Measurements from ENCODE around the gene RNF180. TPM values are rescaled to one million over a fixed set of nuclear protein-coding genes. Genes with fewer than 3 reads are reported as not detected.

RNF180 gene
- total RNA-seq, 2 experiments from 2014 or later, result not detected

- H3K4me3 ChIP-seq (ENCODE audit: low read length), result no peak overlapping the region
- POLR2A ChIA-PET, result no interaction called here
- no peak overlapping the region for H3K4me3 Mint-ChIP-seq
Observed at GRCh38 chr5:64188776-64189175, 23.1 kb downstream of the RNF180 start.

GRCh38 chr5:64190562-64191306 is 25.1 kb downstream of the RNF180 start:
- no peaks in the 10 kb centered on the region for H3K36me3 ChIP-seq (ENCODE audit: insufficient read depth, low read length)
- H3K27me3 Mint-ChIP-seq, result no peaks in the 10 kb centered on the region
- no peaks in the 10 kb centered on the region for H3K36me3 Mint-ChIP-seq (ENCODE audit: low read depth)
- no peak overlapping the region for H3K27ac Mint-ChIP-seq
- intact Hi-C loops (cut with DNase I, micrococcal nuclease), result no loop called here
- ChIA-PET POLR2A (no interaction called here), CTCF (no interaction called here)
- peaks cover 0 to 4% of the 10 kb centered on the region in 2 experiments for H3K9me3 ChIP-seq (ENCODE audit: control insufficient read depth in 1 of 2, insufficient read depth in 1 of 2, low read length in 2 of 2)
- H3K4me3 Mint-ChIP-seq, result no peak overlapping the region
- DNase-seq (no peak), ATAC-seq (ENCODE audit: poor library complexity) (no peak)
- H3K4me1 ChIP-seq (ENCODE audit: insufficient read depth, low read length), result no peaks in the 10 kb centered on the region
- H3K9me3 Mint-ChIP-seq, result no peaks in the 10 kb centered on the region
- no peak for TF ChIP-seq CTCF (IDR thresholded peaks at IDR 0.05)
- no peaks in the 10 kb centered on the region for H3K27me3 ChIP-seq (ENCODE audit: control insufficient read depth in 1 of 2, insufficient read depth in 2 of 2, low read length in 2 of 2)
- H3K4me1 Mint-ChIP-seq (ENCODE audit: low read depth), result no peaks in the 10 kb centered on the region
- no peak overlapping the region for H3K27ac ChIP-seq (ENCODE audit: low read depth in 1 of 2, low read length in 2 of 2)
- H3K4me3 ChIP-seq (ENCODE audit: low read length), result no peak overlapping the region

More at GRCh38 chr5:64188776-64189175, 23.1 kb downstream of the RNF180 start:
- no peak for ATAC-seq (ENCODE audit: poor library complexity)
- CTCF ChIA-PET, result no interaction called here
- Histone ChIP-seq H3K36me3 (ENCODE audit: insufficient read depth, low read length) (no peaks in the 10 kb centered on the region), H3K4me1 (ENCODE audit: insufficient read depth, low read length) (no peaks in the 10 kb centered on the region), H3K9me3 (ENCODE audit: control insufficient read depth in 1 of 2, insufficient read depth in 1 of 2, low read length in 2 of 2) (peaks cover 0 to 4% of the 10 kb centered on the region in 2 experiments), H3K27ac (ENCODE audit: low read depth in 1 of 2, low read length in 2 of 2) (no peak overlapping the region), H3K27me3 (ENCODE audit: control insufficient read depth in 1 of 2, insufficient read depth in 2 of 2, low read length in 2 of 2) (no peaks in the 10 kb centered on the region)
- Mint-ChIP-seq H3K4me1 (ENCODE audit: low read depth) (no peaks in the 10 kb centered on the region), H3K9me3 (no peaks in the 10 kb centered on the region), H3K27ac (no peak overlapping the region), H3K36me3 (ENCODE audit: low read depth) (no peaks in the 10 kb centered on the region), H3K27me3 (no peaks in the 10 kb centered on the region)
- intact Hi-C loops (cut with DNase I, micrococcal nuclease), result no loop called here
- DNase-seq, result no peak
- TF ChIP-seq CTCF (IDR thresholded peaks at IDR 0.05), result no peak

- no peak for DNase-seq
- no peaks in the 10 kb centered on the region for H3K27me3 ChIP-seq (ENCODE audit: control insufficient read depth in 1 of 2, insufficient read depth in 2 of 2, low read length in 2 of 2)
- intact Hi-C loops (cut with DNase I, micrococcal nuclease), result no loop called here
- no peaks in the 10 kb centered on the region for H3K36me3 ChIP-seq (ENCODE audit: insufficient read depth, low read length)
- H3K4me1 ChIP-seq (ENCODE audit: insufficient read depth, low read length), result no peaks in the 10 kb centered on the region
- no peak for TF ChIP-seq CTCF (IDR thresholded peaks at IDR 0.05)
- H3K4me3 ChIP-seq (ENCODE audit: low read length), result no peak overlapping the region
- POLR2A ChIA-PET, result no interaction called here
- no peak overlapping the region for H3K27ac Mint-ChIP-seq
- peaks cover 0 to 8% of the 10 kb centered on the region in 2 experiments for H3K9me3 ChIP-seq (ENCODE audit: control insufficient read depth in 1 of 2, insufficient read depth in 1 of 2, low read length in 2 of 2)
- no peak overlapping the region for H3K4me3 Mint-ChIP-seq
- CTCF ChIA-PET, result no interaction called here
- H3K4me1 Mint-ChIP-seq (ENCODE audit: low read depth), result no peaks in the 10 kb centered on the region
- no peaks in the 10 kb centered on the region for H3K36me3 Mint-ChIP-seq (ENCODE audit: low read depth)
- H3K9me3 Mint-ChIP-seq, result no peaks in the 10 kb centered on the region
- ATAC-seq (ENCODE audit: poor library complexity), result no peak
- no peaks in the 10 kb centered on the region for H3K27me3 Mint-ChIP-seq
- no peak overlapping the region for H3K27ac ChIP-seq (ENCODE audit: low read depth in 1 of 2, low read length in 2 of 2)
Observed at GRCh38 chr5:64195981-64196380, 30.3 kb downstream of the RNF180 start.

Data from CD4-positive, alpha-beta T cell (primary cell).